Measurements from ENCODE around the gene ZNF282. TPM values are rescaled to one million over a fixed set of nuclear protein-coding genes. Genes with fewer than 3 reads are reported as not detected.

The ZNF282 gene
- total RNA-seq, 1 experiment from 2014 or later, result 31.4 TPM

DNA sequence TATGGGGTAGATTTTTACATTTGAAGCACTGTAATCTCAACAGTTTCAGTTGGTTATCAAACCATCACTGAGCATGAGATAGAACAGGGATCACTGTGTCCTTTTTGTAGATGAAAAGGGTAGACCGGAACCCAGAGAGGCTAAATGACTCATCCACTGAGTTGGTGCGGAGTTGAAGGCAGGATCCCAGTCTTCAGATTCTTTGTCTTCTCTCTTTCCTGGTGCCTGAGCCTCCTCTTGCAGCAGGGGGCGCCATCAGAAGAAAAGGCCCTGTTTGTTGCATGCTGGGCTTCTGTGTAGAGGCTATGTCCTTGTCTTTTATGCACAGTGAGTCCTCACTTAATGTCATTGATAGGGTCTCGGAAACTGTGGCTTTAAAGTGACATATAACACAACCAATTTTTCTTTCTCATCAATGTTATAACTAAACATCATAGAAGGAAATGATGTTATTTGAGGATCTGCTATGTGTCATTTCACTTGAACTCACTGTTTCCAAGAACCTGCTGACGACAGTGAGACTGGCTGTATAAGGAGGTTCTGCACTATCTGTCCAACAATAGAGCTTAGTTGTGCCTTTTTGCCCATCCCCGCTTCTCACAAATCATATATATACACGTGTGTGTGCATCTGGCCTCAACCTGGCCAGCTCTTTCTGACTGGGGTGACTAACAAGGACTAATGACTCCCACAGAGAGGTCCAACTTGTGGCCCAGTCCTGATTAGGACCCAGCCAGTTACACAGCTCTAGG lies 14.3 kb downstream of the ZNF282 start:
- no peak overlapping the region for H3K4me2 ChIP-seq (ENCODE audit: low read length)
- no peak overlapping the region for H3K4me3 ChIP-seq (ENCODE audit: low read length)
- no TSS peak for BruUV-seq (replicated peaks)
- no peaks in the 10 kb centered on the region for H3F3A ChIP-seq (ENCODE audit: low read length, unreplicated experiment)
- H4K20me1 ChIP-seq (ENCODE audit: low read length), result no peaks in the 10 kb centered on the region
- ChIA-PET POLR2A (ENCODE audit: unreplicated experiment) (no interaction called here), CTCF (no interaction called here)
- H3K27me3 ChIP-seq (ENCODE audit: low read length), result no peaks in the 10 kb centered on the region
- intact Hi-C loops (cut with micrococcal nuclease), result no loop called here
- ATAC-seq, result peak; percentile 89
- H3K9ac ChIP-seq (ENCODE audit: low read length), result no peak overlapping the region
- H3K27ac ChIP-seq (ENCODE audit: low read length), result no peak overlapping the region
- no peaks in the 10 kb centered on the region for H3K9me2 ChIP-seq (replicated peaks; ENCODE audit: low read length)
- H3K79me2 ChIP-seq (ENCODE audit: low read length), result peaks cover 14% of the 10 kb centered on the region
- H3K36me3 ChIP-seq (ENCODE audit: low read depth, low read length), result peaks cover 71% of the 10 kb centered on the region
- no peak for TF ChIP-seq EZH2phosphoT487 (IDR thresholded peaks at IDR 0.05; ENCODE audit: borderline replicate concordance, low read length)
- TF ChIP-seq EZH2 (IDR thresholded peaks at IDR 0.05; ENCODE audit: low read length, unreplicated experiment), result no peak
- TF ChIP-seq, protein P1, sequence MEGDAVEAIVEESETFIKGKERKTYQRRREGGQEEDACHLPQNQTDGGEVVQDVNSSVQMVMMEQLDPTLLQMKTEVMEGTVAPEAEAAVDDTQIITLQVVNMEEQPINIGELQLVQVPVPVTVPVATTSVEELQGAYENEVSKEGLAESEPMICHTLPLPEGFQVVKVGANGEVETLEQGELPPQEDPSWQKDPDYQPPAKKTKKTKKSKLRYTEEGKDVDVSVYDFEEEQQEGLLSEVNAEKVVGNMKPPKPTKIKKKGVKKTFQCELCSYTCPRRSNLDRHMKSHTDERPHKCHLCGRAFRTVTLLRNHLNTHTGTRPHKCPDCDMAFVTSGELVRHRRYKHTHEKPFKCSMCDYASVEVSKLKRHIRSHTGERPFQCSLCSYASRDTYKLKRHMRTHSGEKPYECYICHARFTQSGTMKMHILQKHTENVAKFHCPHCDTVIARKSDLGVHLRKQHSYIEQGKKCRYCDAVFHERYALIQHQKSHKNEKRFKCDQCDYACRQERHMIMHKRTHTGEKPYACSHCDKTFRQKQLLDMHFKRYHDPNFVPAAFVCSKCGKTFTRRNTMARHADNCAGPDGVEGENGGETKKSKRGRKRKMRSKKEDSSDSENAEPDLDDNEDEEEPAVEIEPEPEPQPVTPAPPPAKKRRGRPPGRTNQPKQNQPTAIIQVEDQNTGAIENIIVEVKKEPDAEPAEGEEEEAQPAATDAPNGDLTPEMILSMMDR (conservative IDR thresholded peaks at IDR 0.05; ENCODE audit: low read depth, low read length), result peak; percentile 87
- peaks cover 18% of the 10 kb centered on the region for H3K4me1 ChIP-seq (ENCODE audit: insufficient read depth, low read length)
- no peaks in the 10 kb centered on the region for H3K9me3 ChIP-seq (ENCODE audit: low read length)
- peak; percentile 77 for DNase-seq
- H2AFZ ChIP-seq (ENCODE audit: low read length), result no peak overlapping the region

DNA sequence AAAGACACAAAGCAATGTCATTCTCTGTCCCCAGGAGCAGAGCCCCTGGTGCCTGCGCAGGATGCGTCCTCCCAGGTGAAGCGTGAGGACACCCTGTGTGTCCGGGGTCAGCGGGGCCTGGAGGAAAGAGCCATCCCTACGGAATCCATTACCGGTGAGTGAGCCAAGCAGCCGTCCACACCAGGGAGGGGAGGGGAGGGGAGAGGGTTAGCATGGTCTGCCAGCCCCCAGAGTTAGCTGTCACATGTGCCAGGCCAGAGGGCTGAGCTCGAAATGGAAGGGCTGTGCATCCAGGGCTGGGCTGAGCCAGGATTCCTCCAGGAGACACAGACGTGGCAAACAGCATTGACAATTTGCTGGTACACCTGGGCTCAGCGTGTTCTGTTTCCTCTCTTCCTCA lies 15.2 kb downstream of the ZNF282 start:
- intact Hi-C loops (cut with micrococcal nuclease), result no loop called here
- no peaks in the 10 kb centered on the region for H3K27me3 ChIP-seq (ENCODE audit: low read length)
- H3K9me2 ChIP-seq (replicated peaks; ENCODE audit: low read length), result no peaks in the 10 kb centered on the region
- TF ChIP-seq EZH2phosphoT487 (IDR thresholded peaks at IDR 0.05; ENCODE audit: borderline replicate concordance, low read length) (no peak), EZH2 (IDR thresholded peaks at IDR 0.05; ENCODE audit: low read length, unreplicated experiment) (no peak)
- TF ChIP-seq, protein P1 (conservative IDR thresholded peaks at IDR 0.05; ENCODE audit: low read depth, low read length), result no peak
- H3K36me3 ChIP-seq (ENCODE audit: low read depth, low read length), result peaks cover 71% of the 10 kb centered on the region
- H3K4me1 ChIP-seq (ENCODE audit: insufficient read depth, low read length), result peaks cover 15% of the 10 kb centered on the region
- ATAC-seq, result no peak
- H3K9me3 ChIP-seq (ENCODE audit: low read length), result no peaks in the 10 kb centered on the region
- no peak overlapping the region for H3K9ac ChIP-seq (ENCODE audit: low read length)
- ChIA-PET POLR2A (ENCODE audit: unreplicated experiment) (no interaction called here), CTCF (no interaction called here)
- no peak overlapping the region for H3K4me2 ChIP-seq (ENCODE audit: low read length)
- peaks cover 10% of the 10 kb centered on the region for H3K79me2 ChIP-seq (ENCODE audit: low read length)
- H3K27ac ChIP-seq (ENCODE audit: low read length), result no peak overlapping the region
- no peaks in the 10 kb centered on the region for H3F3A ChIP-seq (ENCODE audit: low read length, unreplicated experiment)
- no TSS peak for BruUV-seq (replicated peaks)
- H3K4me3 ChIP-seq (ENCODE audit: low read length), result no peak overlapping the region
- H4K20me1 ChIP-seq (ENCODE audit: low read length), result no peaks in the 10 kb centered on the region
- H2AFZ ChIP-seq (ENCODE audit: low read length), result no peak overlapping the region
- no peak for DNase-seq

DNA sequence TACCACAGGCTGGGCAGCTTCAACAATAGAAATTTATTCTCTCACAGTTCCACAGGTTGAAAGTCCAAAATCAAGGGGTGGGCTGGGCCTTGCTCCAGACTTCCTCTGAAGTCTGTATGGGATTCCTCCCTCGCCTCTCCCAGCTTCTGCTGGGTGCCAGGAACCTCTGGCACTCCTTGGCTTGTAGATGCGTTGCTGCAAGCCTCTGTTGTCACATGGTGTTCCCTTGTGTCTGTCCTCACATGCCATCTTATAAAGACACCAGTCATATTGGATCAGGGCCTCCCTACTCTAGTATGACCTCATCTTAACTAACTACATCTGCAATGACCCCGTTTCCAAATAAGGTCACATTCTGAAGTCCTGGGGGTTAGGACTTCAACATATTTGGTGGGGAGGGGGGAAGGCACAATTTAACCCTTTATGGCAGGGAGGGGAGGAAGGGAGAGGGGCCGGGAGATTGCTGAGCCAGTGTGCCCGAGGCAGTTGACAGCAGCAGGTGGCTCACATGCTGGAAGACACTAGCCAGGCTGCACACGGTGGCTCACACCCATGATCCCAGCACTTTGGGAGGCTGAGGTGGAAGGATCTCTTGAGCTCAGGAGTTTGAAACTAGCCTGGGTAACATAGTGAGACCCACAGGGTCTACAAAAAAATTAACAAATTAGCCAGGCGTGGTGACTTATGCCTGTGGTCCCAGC lies 18.8 kb downstream of the ZNF282 start:
- no peak overlapping the region for H2AFZ ChIP-seq (ENCODE audit: low read length)
- no peaks in the 10 kb centered on the region for H3K9me3 ChIP-seq (ENCODE audit: low read length)
- POLR2A ChIA-PET (ENCODE audit: unreplicated experiment), result no interaction called here
- intact Hi-C loops (cut with micrococcal nuclease), result no loop called here
- no peaks in the 10 kb centered on the region for H3K27me3 ChIP-seq (ENCODE audit: low read length)
- peaks cover 60% of the 10 kb centered on the region for H3K36me3 ChIP-seq (ENCODE audit: low read depth, low read length)
- H3K4me3 ChIP-seq (ENCODE audit: low read length), result no peak overlapping the region
- no TSS peak for BruUV-seq (replicated peaks)
- H3K4me2 ChIP-seq (ENCODE audit: low read length), result no peak overlapping the region
- no peak for ATAC-seq
- H3F3A ChIP-seq (ENCODE audit: low read length, unreplicated experiment), result no peaks in the 10 kb centered on the region
- peaks cover 3% of the 10 kb centered on the region; the same call in 1 of the 2 replicates for H3K4me1 ChIP-seq (ENCODE audit: insufficient read depth, low read length)
- no peak for DNase-seq
- H3K27ac ChIP-seq (ENCODE audit: low read length), result no peak overlapping the region
- H4K20me1 ChIP-seq (ENCODE audit: low read length), result no peaks in the 10 kb centered on the region
- TF ChIP-seq, protein P1 (conservative IDR thresholded peaks at IDR 0.05; ENCODE audit: low read depth, low read length), result no peak
- no peak for TF ChIP-seq EZH2 (IDR thresholded peaks at IDR 0.05; ENCODE audit: low read length, unreplicated experiment)
- TF ChIP-seq EZH2phosphoT487 (IDR thresholded peaks at IDR 0.05; ENCODE audit: borderline replicate concordance, low read length), result no peak
- H3K9ac ChIP-seq (ENCODE audit: low read length), result no peak overlapping the region
- CTCF ChIA-PET, result no interaction called here
- H3K9me2 ChIP-seq (replicated peaks; ENCODE audit: low read length), result no peaks in the 10 kb centered on the region
- no peaks in the 10 kb centered on the region for H3K79me2 ChIP-seq (ENCODE audit: low read length)
